MM.1S (cell line): Measurements from ENCODE around the gene KIF17.

ENCODE experiments used
- DNase-seq: peaks from one replicate; pipeline ENCODE4 v3.0.0-alpha.2; 2015
- H2AFZ ChIP-seq: fragments of 300-600 bp; sonication (generic); 2 replicates; pipeline ENCODE4 v1.6.0; 2016; ENCODE audit warnings: antibody characterized with exemption, low read length
- H3F3A ChIP-seq: fragments of 300-600 bp; sonication (generic); 2 replicates; pipeline ENCODE4 v1.6.1; 2016; ENCODE audit warnings: mild to moderate bottlenecking, antibody characterized with exemption, low read length, moderate library complexity, mixed read lengths; ENCODE audit not compliant: insufficient read depth
- H3K27ac ChIP-seq: fragments of 300-600 bp; sonication (generic); 2 replicates; pipeline ENCODE4 v1.5.1; 2016; ENCODE audit warnings: mild to moderate bottlenecking, low read length
- H3K27me3 ChIP-seq: fragments of 300-600 bp; sonication (generic); replicated peaks from 2 replicates; pipeline ENCODE4 v1.6.0; 2016; ENCODE audit warnings: low read length; ENCODE audit not compliant: insufficient read depth
- H3K36me3 ChIP-seq: fragments of 300-600 bp; sonication (generic); replicated peaks from 2 replicates; pipeline ENCODE4 v1.6.1; 2016; ENCODE audit warnings: mild to moderate bottlenecking, low read length, mixed read lengths; ENCODE audit not compliant: insufficient read depth
- H3K4me1 ChIP-seq: fragments of 300-600 bp; sonication (generic); 2 replicates; pipeline ENCODE4 v1.6.1; 2016; ENCODE audit warnings: low read length, mixed read lengths
- H3K4me2 ChIP-seq: fragments of 300-600 bp; sonication (generic); 2 replicates; pipeline ENCODE4 v1.6.0; 2016; ENCODE audit warnings: low read depth, low read length
- H3K4me3 ChIP-seq: fragments of 300-600 bp; sonication (generic); 2 replicates; pipeline ENCODE4 v1.5.1; 2016; ENCODE audit warnings: low read length, mixed read lengths
- H3K79me2 ChIP-seq: fragments of 300-600 bp; sonication (generic); 2 replicates; pipeline ENCODE4 v1.6.1; 2016; ENCODE audit warnings: mixed run types, low read length, mixed read lengths
- H3K9ac ChIP-seq: fragments of 300-600 bp; sonication (generic); 2 replicates; pipeline ENCODE4 v1.6.1; 2016; ENCODE audit warnings: low read length, mixed read lengths
- H3K9me2 ChIP-seq: fragments of 300-600 bp; sonication (generic); replicated peaks from 2 replicates; pipeline ENCODE4 v1.6.1; 2016; ENCODE audit warnings: mild to moderate bottlenecking, low read length, mixed read lengths; ENCODE audit not compliant: insufficient read depth
- H3K9me3 ChIP-seq: fragments of 300-600 bp; sonication (generic); replicated peaks from 2 replicates; pipeline ENCODE4 v1.6.1; 2016; ENCODE audit warnings: mild to moderate bottlenecking, low read length, mixed read lengths; ENCODE audit not compliant: insufficient read depth
- H4K20me1 ChIP-seq: fragments of 300-600 bp; sonication (generic); 2 replicates; pipeline ENCODE4 v1.6.1; 2016; ENCODE audit warnings: mild to moderate bottlenecking, low read length, moderate library complexity, mixed read lengths; ENCODE audit not compliant: insufficient read depth
- CTCF ChIP-seq: fragments of 300-600 bp; sonication (generic); IDR thresholded peaks from 2 replicates; pipeline ENCODE4 v1.5.1; 2016; ENCODE audit warnings: antibody characterized with exemption, low read length, mixed read lengths
- EZH2 ChIP-seq: fragments of 300-600 bp; sonication (generic); optimal IDR thresholded peaks from 2 replicates; pipeline ENCODE3; 2017; ENCODE audit warnings: low read depth, mild to moderate bottlenecking, antibody characterized with exemption, low read length, mixed read lengths
- EZH2phosphoT487 ChIP-seq: fragments of 300-600 bp; sonication (generic); IDR thresholded peaks from 2 replicates; pipeline ENCODE4 v1.6.1; 2018; ENCODE audit warnings: antibody characterized with exemption, low read length

KIF17 gene

GRCh38 chr1:20663365-20663764, 54.4 kb downstream of the KIF17 start:
- Histone ChIP-seq H3K27ac (no peak overlapping the region), H4K20me1 (no peaks in the 10 kb centered on the region), H3K4me2 (no peak overlapping the region), H3K27me3 (peaks cover 3% of the 10 kb centered on the region; the same call in 1 of the 2 replicates), H3K9me2 (no peaks in the 10 kb centered on the region), H3K79me2 (peaks cover 29% of the 10 kb centered on the region), H3F3A (no peaks in the 10 kb centered on the region; the same call in 1 of the 2 replicates), H3K4me1 (peaks cover 22% of the 10 kb centered on the region), H3K9me3 (no peaks in the 10 kb centered on the region), H3K4me3 (no peak overlapping the region), H3K9ac (no peak overlapping the region), H3K36me3 (no peaks in the 10 kb centered on the region), H2AFZ (no peak overlapping the region)
- DNase-seq, result no peak
- TF ChIP-seq CTCF, result no peak
- TF ChIP-seq EZH2phosphoT487, result no peak
- no peak for TF ChIP-seq EZH2

DNA sequence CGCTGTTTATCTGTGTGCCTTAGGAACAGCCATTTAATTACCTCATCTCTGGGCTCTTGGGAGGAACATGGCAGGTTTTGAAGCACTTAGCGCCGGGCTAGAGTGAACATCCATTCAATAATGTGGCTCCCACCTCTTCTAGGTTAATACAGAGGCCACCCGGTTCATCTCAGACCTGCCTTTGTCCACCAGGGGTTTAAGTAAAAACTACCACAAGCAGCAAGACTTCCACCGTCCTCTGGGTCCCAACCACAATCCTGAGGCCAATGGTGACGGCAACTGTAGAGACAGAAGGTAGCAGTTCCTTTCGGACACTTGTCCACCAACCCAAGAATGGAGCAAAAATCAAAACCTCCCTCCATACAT, 55.7 kb downstream of the KIF17 start:
- Histone ChIP-seq H3K36me3 (no peaks in the 10 kb centered on the region), H3F3A (no peaks in the 10 kb centered on the region; the same call in 1 of the 2 replicates), H3K27me3 (no peaks in the 10 kb centered on the region; the same call in 1 of the 2 replicates), H2AFZ (peak overlapping the region; percentile 90), H3K9me2 (no peaks in the 10 kb centered on the region), H3K9me3 (no peaks in the 10 kb centered on the region), H3K27ac (no peak overlapping the region), H3K9ac (peak overlapping the region; percentile 68; the same call in 1 of the 2 replicates), H3K4me2 (peak overlapping the region; percentile 91), H3K4me3 (peak overlapping the region; percentile 93), H3K4me1 (peaks cover 29% of the 10 kb centered on the region), H4K20me1 (0 out of 2 replicates have a peak, but pooled peaks cover 4% of the 10 kb centered on the region), H3K79me2 (peaks cover 42% of the 10 kb centered on the region)
- TF ChIP-seq EZH2 (no peak), CTCF (no peak), EZH2phosphoT487 (no peak)
- no peak for DNase-seq

DNA sequence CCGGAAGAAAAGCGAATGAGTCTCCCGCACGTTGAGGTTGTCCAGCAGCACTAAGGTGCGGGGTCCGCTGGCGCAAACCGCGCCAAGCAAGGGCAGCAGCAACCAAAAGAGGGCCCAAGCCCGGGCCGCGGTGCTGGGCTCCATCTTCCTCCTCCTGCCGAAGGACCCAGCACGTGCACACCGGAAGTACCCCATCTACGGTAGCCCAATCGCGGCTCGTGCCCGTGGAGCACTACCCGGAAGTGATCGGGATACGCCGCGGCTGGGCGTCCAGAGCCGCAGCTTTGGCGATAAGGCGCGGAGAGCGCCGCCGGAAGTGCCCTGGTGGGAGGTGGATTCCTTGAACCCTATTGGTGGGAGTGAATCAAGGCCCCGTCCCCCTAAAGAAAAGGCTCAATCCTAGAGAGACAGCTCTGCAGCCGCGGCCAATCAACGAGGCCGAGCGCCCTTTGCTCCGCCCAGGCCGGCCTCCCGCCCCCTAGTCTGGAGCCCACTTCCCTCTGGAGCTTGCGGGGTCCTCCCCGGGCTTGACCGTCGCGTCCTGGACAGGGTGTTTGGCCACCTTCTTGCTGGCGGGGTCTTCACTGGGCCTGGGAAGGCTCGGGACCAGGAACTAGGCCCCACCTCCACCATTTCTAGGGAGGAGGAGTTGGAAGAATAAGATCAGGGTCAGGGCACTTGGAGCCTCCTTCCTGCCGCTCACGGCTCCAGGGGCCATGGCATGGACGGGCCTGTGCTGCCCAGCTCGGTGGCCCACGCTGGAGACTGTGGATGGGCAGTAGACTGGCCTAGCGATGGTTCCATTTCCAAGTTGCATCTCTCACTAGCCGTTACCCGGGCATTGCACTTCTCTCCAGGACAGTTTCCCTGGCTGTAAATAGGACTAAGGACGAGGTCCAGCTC, 56.3 kb downstream of the KIF17 start, which contains the start of gene DDOST:
TSS of gene DDOST (minus strand) at position 163 of the 903 bp plus-strand sequence. CDS start at position 144, 19 bp downstream.
- Histone ChIP-seq H3K4me3 (peak within 1 kb of the TSS; percentile 93), H3K27me3 (no peaks in the 10 kb centered on the region), H3K9me3 (no peaks in the 10 kb centered on the region), H3F3A (no peaks in the 10 kb centered on the region; the same call in 1 of the 2 replicates), H3K9ac (peak within 1 kb of the TSS; percentile 88), H3K4me1 (peaks cover 29% of the 10 kb centered on the region), H3K9me2 (no peaks in the 10 kb centered on the region), H2AFZ (peak within 1 kb of the TSS; percentile 90), H4K20me1 (0 out of 2 replicates have a peak, but pooled peaks cover 9% of the 10 kb centered on the region), H3K27ac (peak within 1 kb of the TSS; percentile 22; the same call in 1 of the 2 replicates), H3K36me3 (no peaks in the 10 kb centered on the region), H3K4me2 (peak within 1 kb of the TSS; percentile 91), H3K79me2 (peaks cover 48% of the 10 kb centered on the region)
- TF ChIP-seq EZH2, result no peak
- peak; percentile 42 for TF ChIP-seq CTCF
- TF ChIP-seq EZH2phosphoT487, result no peak
- DNase-seq, result peak; percentile 98
